ENCODE results near the gene PDGFD.

The PDGFD gene

DNA sequence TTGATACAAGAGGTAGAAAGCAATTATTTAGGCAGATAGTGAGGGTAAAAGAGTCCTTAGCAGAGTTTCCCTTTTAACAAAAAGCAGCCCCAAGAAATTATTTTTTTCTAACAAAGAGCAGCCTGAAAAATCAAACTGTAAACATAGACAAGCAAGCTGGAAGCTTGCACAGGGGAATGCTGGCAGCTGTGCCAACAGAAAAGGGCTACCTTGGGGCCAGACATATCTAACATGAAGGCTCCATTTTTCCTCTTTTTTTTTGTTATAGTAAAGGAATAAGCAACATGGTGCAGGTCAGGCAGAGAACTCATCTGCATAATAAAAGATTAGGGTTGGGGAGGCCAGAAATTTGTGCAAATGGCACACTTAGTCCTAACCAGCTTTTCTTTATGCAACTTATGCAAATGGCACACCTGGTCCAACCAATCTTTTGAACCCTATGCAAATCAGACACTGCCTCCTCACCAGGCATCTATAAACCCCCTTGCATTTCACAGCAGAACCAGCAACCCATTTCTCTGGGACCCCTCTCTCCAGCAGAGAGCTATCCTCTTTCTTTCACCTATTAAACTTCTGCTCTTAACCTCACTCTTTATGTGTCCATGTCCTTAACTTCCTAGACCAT is 41.8 kb downstream of the PDGFD start:
- TF ChIP-seq, protein P1, sequence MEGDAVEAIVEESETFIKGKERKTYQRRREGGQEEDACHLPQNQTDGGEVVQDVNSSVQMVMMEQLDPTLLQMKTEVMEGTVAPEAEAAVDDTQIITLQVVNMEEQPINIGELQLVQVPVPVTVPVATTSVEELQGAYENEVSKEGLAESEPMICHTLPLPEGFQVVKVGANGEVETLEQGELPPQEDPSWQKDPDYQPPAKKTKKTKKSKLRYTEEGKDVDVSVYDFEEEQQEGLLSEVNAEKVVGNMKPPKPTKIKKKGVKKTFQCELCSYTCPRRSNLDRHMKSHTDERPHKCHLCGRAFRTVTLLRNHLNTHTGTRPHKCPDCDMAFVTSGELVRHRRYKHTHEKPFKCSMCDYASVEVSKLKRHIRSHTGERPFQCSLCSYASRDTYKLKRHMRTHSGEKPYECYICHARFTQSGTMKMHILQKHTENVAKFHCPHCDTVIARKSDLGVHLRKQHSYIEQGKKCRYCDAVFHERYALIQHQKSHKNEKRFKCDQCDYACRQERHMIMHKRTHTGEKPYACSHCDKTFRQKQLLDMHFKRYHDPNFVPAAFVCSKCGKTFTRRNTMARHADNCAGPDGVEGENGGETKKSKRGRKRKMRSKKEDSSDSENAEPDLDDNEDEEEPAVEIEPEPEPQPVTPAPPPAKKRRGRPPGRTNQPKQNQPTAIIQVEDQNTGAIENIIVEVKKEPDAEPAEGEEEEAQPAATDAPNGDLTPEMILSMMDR (IDR thresholded peaks at IDR 0.05; ENCODE audit: control insufficient read depth, insufficient read depth, low read depth, low read length, missing control alignments): no peak
- DNase-seq (ENCODE audit: low read depth): no peak
- H3K4me3 ChIP-seq (ENCODE audit: control insufficient read depth, low read depth, low read length): no peak overlapping the region

DNA sequence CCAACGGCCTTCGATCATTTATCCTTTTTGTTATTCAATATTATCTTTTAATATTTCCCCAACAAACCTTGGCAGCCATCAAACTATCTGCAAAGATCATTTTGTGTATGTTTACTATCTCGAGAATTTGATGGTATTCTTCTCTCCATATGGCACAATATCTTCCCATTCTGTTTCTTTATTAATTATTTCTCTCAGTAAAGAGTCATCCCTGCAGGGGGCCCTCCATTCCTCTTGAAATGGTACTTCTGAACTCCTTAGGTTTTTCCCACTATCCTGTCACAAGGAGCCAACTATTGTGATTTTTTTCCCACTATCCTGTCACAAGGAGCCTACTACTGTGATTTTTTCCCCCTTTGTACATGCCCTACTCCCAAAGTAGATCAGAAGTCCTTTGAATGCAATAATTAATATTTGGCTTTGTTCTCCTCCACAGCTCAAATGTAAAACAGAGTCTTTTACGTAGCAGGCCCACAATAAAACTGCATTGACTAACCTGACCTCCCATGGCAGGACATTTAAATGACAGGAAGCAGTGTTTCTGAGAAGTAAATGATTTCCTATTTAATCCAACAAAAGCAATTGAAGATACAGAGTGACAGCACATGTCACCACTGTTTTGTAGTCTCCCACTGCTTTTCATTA is 43.3 kb downstream of the PDGFD start:
- DNase-seq (ENCODE audit: low read depth): no peak
- no peak overlapping the region for H3K4me3 ChIP-seq (ENCODE audit: control insufficient read depth, low read depth, low read length)
- TF ChIP-seq, protein P1 (IDR thresholded peaks at IDR 0.05; ENCODE audit: control insufficient read depth, insufficient read depth, low read depth, low read length, missing control alignments): no peak

DNA sequence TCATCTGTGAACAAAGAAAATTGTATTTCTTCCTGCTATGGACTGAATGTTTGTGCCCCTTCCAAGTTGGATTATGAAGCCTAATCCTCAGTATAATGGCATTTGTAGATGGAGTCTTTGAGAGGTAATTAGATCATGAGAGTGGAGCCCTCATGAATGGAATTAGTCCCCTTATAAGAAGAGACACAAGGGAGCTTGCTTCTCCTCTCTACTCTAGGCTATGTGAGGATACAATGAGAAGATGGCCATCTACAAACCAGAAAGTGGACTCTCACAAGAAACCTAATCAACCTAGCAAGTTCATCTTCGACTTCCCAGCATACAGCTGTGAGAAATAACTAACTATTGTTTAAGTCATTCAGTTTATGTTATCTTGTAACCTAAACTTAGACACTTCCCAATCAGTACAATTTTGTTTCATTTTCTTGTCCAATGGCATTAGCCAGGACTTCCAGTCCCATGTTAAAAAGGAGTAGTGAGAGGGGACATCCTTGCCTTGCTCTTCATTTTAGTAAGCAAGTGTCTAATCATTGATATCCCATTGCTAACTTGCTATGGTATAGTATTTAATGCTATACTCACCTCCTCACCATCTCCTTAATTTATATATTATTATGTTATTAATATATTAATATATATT is 45.7 kb downstream of the PDGFD start:
- TF ChIP-seq, protein P1 (IDR thresholded peaks at IDR 0.05; ENCODE audit: control insufficient read depth, insufficient read depth, low read depth, low read length, missing control alignments): no peak
- no peak overlapping the region for H3K4me3 ChIP-seq (ENCODE audit: control insufficient read depth, low read depth, low read length)
- DNase-seq (ENCODE audit: low read depth): no peak

DNA sequence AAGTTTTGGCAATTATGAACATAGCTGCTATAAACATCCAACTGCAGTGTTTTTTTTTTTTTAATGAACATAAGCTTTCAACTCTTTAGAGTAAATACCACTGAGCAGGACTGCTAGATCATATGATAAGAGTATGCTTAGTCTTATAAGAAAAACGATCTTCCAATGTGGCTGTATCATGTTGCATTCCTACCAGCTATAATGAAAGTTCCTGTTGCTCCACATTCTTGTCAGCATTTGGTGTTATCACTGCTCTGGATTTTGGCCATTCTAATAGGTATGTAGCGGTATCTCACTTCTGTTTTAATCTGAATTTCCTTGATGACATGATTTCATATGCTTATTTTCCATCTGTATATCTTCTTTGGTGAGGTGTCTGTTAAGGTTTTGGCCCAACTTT is 50.4 kb downstream of the PDGFD start:
- TF ChIP-seq, protein P1 (IDR thresholded peaks at IDR 0.05; ENCODE audit: control insufficient read depth, insufficient read depth, low read depth, low read length, missing control alignments): no peak
- DNase-seq (ENCODE audit: low read depth): no peak
- H3K4me3 ChIP-seq (ENCODE audit: control insufficient read depth, low read depth, low read length): no peak overlapping the region

DNA sequence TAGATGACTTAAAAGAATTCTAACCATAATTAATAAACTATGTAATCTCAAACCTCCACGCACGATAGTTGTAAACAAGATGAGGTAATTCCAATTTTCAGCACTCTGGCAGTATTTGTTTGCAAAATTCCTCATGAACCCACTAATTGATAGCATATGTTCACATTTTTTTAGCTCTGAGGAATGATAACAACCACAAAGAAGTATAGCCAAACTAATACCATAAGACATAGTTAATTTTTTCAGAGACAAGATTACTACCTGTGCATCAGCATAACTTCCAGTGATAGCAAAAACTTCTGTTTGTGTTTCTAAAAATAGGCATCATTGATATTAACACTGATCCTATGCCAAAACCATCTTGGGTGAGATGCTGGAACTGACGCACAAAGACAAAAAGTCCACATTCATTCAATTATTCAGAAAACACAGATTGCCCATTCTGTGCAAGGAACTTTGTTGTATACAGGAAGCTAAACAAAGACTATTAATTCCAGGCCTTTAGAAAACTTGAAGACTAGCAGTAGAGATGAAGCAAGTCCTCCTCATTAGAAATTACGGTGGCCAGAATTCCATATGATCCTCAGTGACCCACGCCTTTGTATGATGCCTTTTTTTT is 57.7 kb downstream of the PDGFD start:
- no peak overlapping the region for H3K4me3 ChIP-seq (ENCODE audit: control insufficient read depth, low read depth, low read length)
- peak; percentile 24 for DNase-seq (ENCODE audit: low read depth)
- TF ChIP-seq, protein P1 (IDR thresholded peaks at IDR 0.05; ENCODE audit: control insufficient read depth, insufficient read depth, low read depth, low read length, missing control alignments): no peak

DNA sequence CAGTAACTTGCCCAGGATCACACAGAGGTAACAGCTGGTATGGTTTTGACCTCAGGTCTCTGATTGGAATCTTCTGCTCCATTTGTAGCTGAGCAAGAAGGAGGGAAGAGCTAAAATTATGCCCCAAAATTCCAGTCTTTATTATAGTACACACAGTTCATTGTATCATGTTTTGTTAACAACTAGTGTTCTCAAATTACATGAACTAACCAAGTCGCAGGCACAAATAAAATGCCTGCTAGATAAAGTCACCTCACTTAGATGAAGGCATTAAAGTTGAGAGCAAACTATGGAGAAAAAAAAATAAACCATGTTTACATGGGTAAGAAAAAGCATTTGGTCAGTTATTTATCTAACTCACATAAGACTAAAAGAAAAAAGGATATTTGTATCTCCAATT is 58.8 kb downstream of the PDGFD start:
- no peak for DNase-seq (ENCODE audit: low read depth)
- no peak overlapping the region for H3K4me3 ChIP-seq (ENCODE audit: control insufficient read depth, low read depth, low read length)

More for the DNA sequence above, 58.8 kb downstream of the PDGFD start:
- TF ChIP-seq, protein P1 (IDR thresholded peaks at IDR 0.05; ENCODE audit: control insufficient read depth, insufficient read depth, low read depth, low read length, missing control alignments): no peak
